ENCODE results near the gene HDAC9.

The HDAC9 gene

GRCh38 chr7:18815261-18815960, 319.9 kb downstream of the HDAC9 start:
- Histone ChIP-seq H3K9me3 (ENCODE audit: control insufficient read depth, low read length) (no peaks in the 10 kb centered on the region), H3K27ac (ENCODE audit: insufficient read depth, low read length, poor library complexity, severe bottlenecking) (no peak overlapping the region), H3K4me3 (ENCODE audit: insufficient read depth, low read depth, low read length, poor library complexity, severe bottlenecking) (no peak overlapping the region), H3K27me3 (replicated peaks; ENCODE audit: control insufficient read depth, insufficient read depth, low read length, poor library complexity, severe bottlenecking) (no peaks in the 10 kb centered on the region), H3K36me3 (ENCODE audit: control insufficient read depth, insufficient read depth, low read length) (no peaks in the 10 kb centered on the region), H3K4me1 (ENCODE audit: control insufficient read depth, insufficient read depth, low read length, poor library complexity, severe bottlenecking) (no peaks in the 10 kb centered on the region)
- no peak for DNase-seq

- H3K27me3 ChIP-seq (replicated peaks; ENCODE audit: control insufficient read depth, insufficient read depth, low read length, poor library complexity, severe bottlenecking), result no peaks in the 10 kb centered on the region
- no peak overlapping the region for H3K4me3 ChIP-seq (ENCODE audit: insufficient read depth, low read depth, low read length, poor library complexity, severe bottlenecking)
- no peaks in the 10 kb centered on the region for H3K9me3 ChIP-seq (ENCODE audit: control insufficient read depth, low read length)
- no peak overlapping the region for H3K27ac ChIP-seq (ENCODE audit: insufficient read depth, low read length, poor library complexity, severe bottlenecking)
- no peaks in the 10 kb centered on the region for H3K4me1 ChIP-seq (ENCODE audit: control insufficient read depth, insufficient read depth, low read length, poor library complexity, severe bottlenecking)
- no peak for DNase-seq
- no peaks in the 10 kb centered on the region for H3K36me3 ChIP-seq (ENCODE audit: control insufficient read depth, insufficient read depth, low read length)
These were observed 325.4 kb downstream of the HDAC9 start for GRCh38 chr7:18820981-18821380.

- no peaks in the 10 kb centered on the region for H3K36me3 ChIP-seq (ENCODE audit: control insufficient read depth, insufficient read depth, low read length)
- H3K4me1 ChIP-seq (ENCODE audit: control insufficient read depth, insufficient read depth, low read length, poor library complexity, severe bottlenecking), result no peaks in the 10 kb centered on the region
- no peak overlapping the region for H3K27ac ChIP-seq (ENCODE audit: insufficient read depth, low read length, poor library complexity, severe bottlenecking)
- no peak overlapping the region for H3K4me3 ChIP-seq (ENCODE audit: insufficient read depth, low read depth, low read length, poor library complexity, severe bottlenecking)
- H3K27me3 ChIP-seq (replicated peaks; ENCODE audit: control insufficient read depth, insufficient read depth, low read length, poor library complexity, severe bottlenecking), result no peaks in the 10 kb centered on the region
- no peaks in the 10 kb centered on the region for H3K9me3 ChIP-seq (ENCODE audit: control insufficient read depth, low read length)
- DNase-seq, result no peak
These were observed 326.0 kb downstream of the HDAC9 start for GRCh38 chr7:18821554-18821953.

- DNase-seq, result no peak
- Histone ChIP-seq H3K9me3 (ENCODE audit: control insufficient read depth, low read length) (no peaks in the 10 kb centered on the region), H3K27ac (ENCODE audit: insufficient read depth, low read length, poor library complexity, severe bottlenecking) (no peak overlapping the region), H3K4me3 (ENCODE audit: insufficient read depth, low read depth, low read length, poor library complexity, severe bottlenecking) (no peak overlapping the region), H3K27me3 (replicated peaks; ENCODE audit: control insufficient read depth, insufficient read depth, low read length, poor library complexity, severe bottlenecking) (no peaks in the 10 kb centered on the region), H3K36me3 (ENCODE audit: control insufficient read depth, insufficient read depth, low read length) (no peaks in the 10 kb centered on the region), H3K4me1 (ENCODE audit: control insufficient read depth, insufficient read depth, low read length, poor library complexity, severe bottlenecking) (no peaks in the 10 kb centered on the region)
These were observed 328.6 kb downstream of the HDAC9 start for GRCh38 chr7:18824157-18824556.

GRCh38 chr7:18828260-18828993, 332.9 kb downstream of the HDAC9 start:
- Histone ChIP-seq H3K27me3 (replicated peaks; ENCODE audit: control insufficient read depth, insufficient read depth, low read length, poor library complexity, severe bottlenecking) (no peaks in the 10 kb centered on the region), H3K4me3 (ENCODE audit: insufficient read depth, low read depth, low read length, poor library complexity, severe bottlenecking) (no peak overlapping the region), H3K27ac (ENCODE audit: insufficient read depth, low read length, poor library complexity, severe bottlenecking) (no peak overlapping the region), H3K4me1 (ENCODE audit: control insufficient read depth, insufficient read depth, low read length, poor library complexity, severe bottlenecking) (no peaks in the 10 kb centered on the region), H3K36me3 (ENCODE audit: control insufficient read depth, insufficient read depth, low read length) (no peaks in the 10 kb centered on the region), H3K9me3 (ENCODE audit: control insufficient read depth, low read length) (no peaks in the 10 kb centered on the region)
- no peak for DNase-seq

GRCh38 chr7:18828994-18829857, 333.7 kb downstream of the HDAC9 start:
- no peak overlapping the region for H3K27ac ChIP-seq (ENCODE audit: insufficient read depth, low read length, poor library complexity, severe bottlenecking)

GRCh38 chr7:18829858-18830285, 334.3 kb downstream of the HDAC9 start:
- no peak for DNase-seq
- no peaks in the 10 kb centered on the region for H3K9me3 ChIP-seq (ENCODE audit: control insufficient read depth, low read length)
- H3K27me3 ChIP-seq (replicated peaks; ENCODE audit: control insufficient read depth, insufficient read depth, low read length, poor library complexity, severe bottlenecking), result no peaks in the 10 kb centered on the region
- H3K4me1 ChIP-seq (ENCODE audit: control insufficient read depth, insufficient read depth, low read length, poor library complexity, severe bottlenecking), result no peaks in the 10 kb centered on the region
- no peaks in the 10 kb centered on the region for H3K36me3 ChIP-seq (ENCODE audit: control insufficient read depth, insufficient read depth, low read length)
- H3K4me3 ChIP-seq (ENCODE audit: insufficient read depth, low read depth, low read length, poor library complexity, severe bottlenecking), result no peak overlapping the region
- no peak overlapping the region for H3K27ac ChIP-seq (ENCODE audit: insufficient read depth, low read length, poor library complexity, severe bottlenecking)

More at GRCh38 chr7:18828994-18829857, 333.7 kb downstream of the HDAC9 start:
- no peak for DNase-seq
- Histone ChIP-seq H3K4me3 (ENCODE audit: insufficient read depth, low read depth, low read length, poor library complexity, severe bottlenecking) (no peak overlapping the region), H3K9me3 (ENCODE audit: control insufficient read depth, low read length) (no peaks in the 10 kb centered on the region), H3K36me3 (ENCODE audit: control insufficient read depth, insufficient read depth, low read length) (no peaks in the 10 kb centered on the region), H3K27me3 (replicated peaks; ENCODE audit: control insufficient read depth, insufficient read depth, low read length, poor library complexity, severe bottlenecking) (no peaks in the 10 kb centered on the region), H3K4me1 (ENCODE audit: control insufficient read depth, insufficient read depth, low read length, poor library complexity, severe bottlenecking) (no peaks in the 10 kb centered on the region)

- Histone ChIP-seq H3K4me1 (ENCODE audit: control insufficient read depth, insufficient read depth, low read length, poor library complexity, severe bottlenecking) (no peaks in the 10 kb centered on the region), H3K4me3 (ENCODE audit: insufficient read depth, low read depth, low read length, poor library complexity, severe bottlenecking) (no peak overlapping the region), H3K36me3 (ENCODE audit: control insufficient read depth, insufficient read depth, low read length) (no peaks in the 10 kb centered on the region), H3K27me3 (replicated peaks; ENCODE audit: control insufficient read depth, insufficient read depth, low read length, poor library complexity, severe bottlenecking) (no peaks in the 10 kb centered on the region), H3K9me3 (ENCODE audit: control insufficient read depth, low read length) (no peaks in the 10 kb centered on the region), H3K27ac (ENCODE audit: insufficient read depth, low read length, poor library complexity, severe bottlenecking) (no peak overlapping the region)
- DNase-seq, result no peak
These were observed 335.9 kb downstream of the HDAC9 start for GRCh38 chr7:18831419-18831818.

GRCh38 chr7:18831943-18832342, 336.4 kb downstream of the HDAC9 start:
- no peaks in the 10 kb centered on the region for H3K27me3 ChIP-seq (replicated peaks; ENCODE audit: control insufficient read depth, insufficient read depth, low read length, poor library complexity, severe bottlenecking)
- no peak for DNase-seq
- no peaks in the 10 kb centered on the region for H3K4me1 ChIP-seq (ENCODE audit: control insufficient read depth, insufficient read depth, low read length, poor library complexity, severe bottlenecking)
- H3K9me3 ChIP-seq (ENCODE audit: control insufficient read depth, low read length), result no peaks in the 10 kb centered on the region
- H3K27ac ChIP-seq (ENCODE audit: insufficient read depth, low read length, poor library complexity, severe bottlenecking), result no peak overlapping the region
- no peaks in the 10 kb centered on the region for H3K36me3 ChIP-seq (ENCODE audit: control insufficient read depth, insufficient read depth, low read length)
- no peak overlapping the region for H3K4me3 ChIP-seq (ENCODE audit: insufficient read depth, low read depth, low read length, poor library complexity, severe bottlenecking)
